PFSK-1 (cell line): Measurements from ENCODE around the gene ABCC3.

ENCODE experiments used
- FOXP2 ChIP-seq: optimal IDR thresholded peaks from 2 replicates; pipeline ENCODE3; 2011; ENCODE audit warnings: borderline replicate concordance, control low read depth, inconsistent platforms; ENCODE audit not compliant: insufficient read depth; ENCODE audit errors: extremely low read length, extremely low read depth
- POLR2AphosphoS5 ChIP-seq: IDR thresholded peaks from 2 replicates; pipeline ENCODE4 v1.6.1; 2012; ENCODE audit warnings: low read depth, mild to moderate bottlenecking, control low read depth, low read length, moderate library complexity
- REST ChIP-seq, 2 experiments: IDR thresholded peaks; 2 replicates each; pipeline versions ENCODE4 v1.6.1 to v1.8.0; 2011 to 2012; ENCODE audit warnings: low read depth in 2 of 2, low read length in 2 of 2, control low read depth in 1 of 2, inconsistent platforms in 1 of 2, mild to moderate bottlenecking in 1 of 2, moderate library complexity in 1 of 2; ENCODE audit not compliant: insufficient read depth in 1 of 2
- SIN3A ChIP-seq: IDR thresholded peaks from 2 replicates; pipeline ENCODE4 v1.6.1; 2012; ENCODE audit warnings: mild to moderate bottlenecking, low read length, moderate library complexity, borderline replicate concordance; ENCODE audit not compliant: insufficient read depth
- TAF1 ChIP-seq: IDR thresholded peaks from 2 replicates; pipeline ENCODE4 v1.6.1; 2012; ENCODE audit warnings: low read length, control low read depth, borderline replicate concordance; ENCODE audit not compliant: insufficient read depth

The ABCC3 gene

GRCh38 chr17:50725769-50726655, 91.3 kb downstream of the ABCC3 start:
- TF ChIP-seq POLR2AphosphoS5, result no peak
- no peak for TF ChIP-seq REST (IDR thresholded peaks at IDR 0.05; ENCODE audit: insufficient read depth in 1 of 2, low read depth in 2 of 2, low read length in 2 of 2)
- TF ChIP-seq TAF1, result no peak
- no peak for TF ChIP-seq FOXP2

GRCh38 chr17:50728112-50728429, 93.4 kb downstream of the ABCC3 start:
- no peak for TF ChIP-seq SIN3A
- no peak for TF ChIP-seq POLR2AphosphoS5
- TF ChIP-seq TAF1, result no peak
- TF ChIP-seq REST (IDR thresholded peaks at IDR 0.05; ENCODE audit: insufficient read depth in 1 of 2, low read depth in 2 of 2, low read length in 2 of 2), result no peak
- no peak for TF ChIP-seq FOXP2

GRCh38 chr17:50728881-50729765, 94.4 kb downstream of the ABCC3 start:
- no peak for TF ChIP-seq POLR2AphosphoS5
- TF ChIP-seq TAF1, result no peak
- no peak for TF ChIP-seq FOXP2
- no peak for TF ChIP-seq SIN3A
- no peak for TF ChIP-seq REST (IDR thresholded peaks at IDR 0.05; ENCODE audit: insufficient read depth in 1 of 2, low read depth in 2 of 2, low read length in 2 of 2)

GRCh38 chr17:50731575-50732460, 97.1 kb downstream of the ABCC3 start:
- TF ChIP-seq POLR2AphosphoS5, result no peak
- TF ChIP-seq SIN3A, result no peak
- no peak for TF ChIP-seq TAF1
- TF ChIP-seq REST (IDR thresholded peaks at IDR 0.05; ENCODE audit: insufficient read depth in 1 of 2, low read depth in 2 of 2, low read length in 2 of 2), result no peak
- no peak for TF ChIP-seq FOXP2
